GM12878 (cell line): Measurements from ENCODE around the gene ZSWIM2. TPM values are rescaled to one million over a fixed set of nuclear protein-coding genes. Genes with fewer than 3 reads are reported as not detected.

ENCODE experiments used
- ATAC-seq: fragments of 200-7000 bp; cut with Tn5 transposase; 3 replicates; pipeline ENCODE4 v1.9.1; 2020; ENCODE audit warnings: mild to moderate bottlenecking, moderate library complexity
- BruUV-seq: library from RNA; stranded (reverse); fragments of 400-500 nt; replicated peaks from 2 replicates; lab custom pipeline; 2021; lab: Mats Ljungman, UMichigan
- CTCF ChIA-PET: fragments of 300-600 bp; sonication (Branson Sonifier 250); formaldehyde crosslinking; extraction: SDS; loops from one replicate; lab custom pipeline; 2021; ENCODE audit warnings: inconsistent platforms; lab: Yijun Ruan, JAX
- POLR2A ChIA-PET: fragments of 350-600 bp; formaldehyde crosslinking; extraction: SDS; loops from one replicate; lab custom pipeline; 2021; ENCODE audit warnings: inconsistent platforms; lab: Charles Lee
- RAD21 ChIA-PET: fragments of 300-600 bp; sonication (Branson Sonifier 250); formaldehyde crosslinking; loops from one replicate; lab custom pipeline; 2023; ENCODE audit warnings: antibody characterized with exemption; ENCODE audit not compliant: unreplicated experiment; lab: Charles Lee
- SMC1A ChIA-PET: fragments of 300-600 bp; sonication (Branson Sonifier 250); formaldehyde crosslinking; loops from one replicate; lab custom pipeline; 2023; ENCODE audit not compliant: unreplicated experiment, uncharacterized antibody; lab: Charles Lee
- DNase-seq: peaks from one replicate; pipeline ENCODE4 v3.0.0-alpha.2; 2011; ENCODE audit warnings: low read depth, low spot score
- FAIRE-seq: peaks from 3 replicates; lab custom pipeline; 2011; peaks lifted over from hg19 to GRCh38; lab: Jason Lieb, UNC
- H2AFZ ChIP-seq: 2 replicates; pipeline ENCODE4 v1.6.0; 2011; ENCODE audit warnings: low read depth, low read length, control low read depth; ENCODE audit not compliant: control insufficient read depth
- H3K27ac ChIP-seq: 2 replicates; pipeline ENCODE4 v1.5.1; 2011; ENCODE audit warnings: control low read depth; ENCODE audit not compliant: control insufficient read depth, insufficient read depth
- H3K27me3 ChIP-seq, 2 experiments: replicated peaks in 1 of 2; 2 replicates each; pipeline versions ENCODE4 v1.6.0 to v1.6.1; 2011; ENCODE audit warnings: low read length in 1 of 2; ENCODE audit not compliant: control insufficient read depth in 2 of 2, insufficient read depth in 2 of 2
- H3K36me3 ChIP-seq, 2 experiments: 2 replicates each; pipeline ENCODE4 v1.5.1; 2011; ENCODE audit warnings: low read length in 1 of 2; ENCODE audit not compliant: control insufficient read depth in 2 of 2, insufficient read depth in 2 of 2
- H3K4me1 ChIP-seq: 2 replicates; pipeline ENCODE4 v1.6.1; 2011; ENCODE audit warnings: mild to moderate bottlenecking, low read length, moderate library complexity, mixed read lengths; ENCODE audit not compliant: control insufficient read depth, insufficient read depth
- H3K4me2 ChIP-seq: 2 replicates; pipeline ENCODE4 v1.6.0; 2011; ENCODE audit warnings: control low read depth; ENCODE audit not compliant: control insufficient read depth, insufficient read depth
- H3K4me3 ChIP-seq: fragments of 200-600 bp; sonication (generic); 2 replicates; pipeline ENCODE4 v1.5.1; 2016
- H3K79me2 ChIP-seq: 2 replicates; pipeline ENCODE4 v1.6.0; 2011; ENCODE audit warnings: low read length; ENCODE audit not compliant: control insufficient read depth, insufficient read depth
- H3K9ac ChIP-seq: 2 replicates; pipeline ENCODE4 v1.8.0; 2011; ENCODE audit warnings: low read length, control low read depth, mixed read lengths; ENCODE audit not compliant: control insufficient read depth, insufficient read depth
- H3K9me3 ChIP-seq: replicated peaks from 3 replicates; pipeline ENCODE4 v1.5.1; 2011; ENCODE audit warnings: mild to moderate bottlenecking, low read length; ENCODE audit not compliant: control insufficient read depth, insufficient read depth
- H4K20me1 ChIP-seq: 2 replicates; pipeline ENCODE4 v1.6.0; 2011; ENCODE audit not compliant: control insufficient read depth, insufficient read depth
- CHD4 ChIP-seq: fragments of 200-600 bp; sonication (generic); IDR thresholded peaks from 2 replicates; pipeline ENCODE4 v1.6.1; 2016; ENCODE audit warnings: mild to moderate bottlenecking
- DPF2 ChIP-seq: fragments of 450-650 bp; IDR thresholded peaks from 2 replicates; pipeline ENCODE4 v1.6.1; 2017; ENCODE audit warnings: mild to moderate bottlenecking
- EGR1 ChIP-seq, 2 experiments: IDR thresholded peaks; 1 replicate in 1 of 2; 2 replicates in 1 of 2; pipeline ENCODE4 v1.6.1; 2011 to 2012; ENCODE audit warnings: low read depth in 2 of 2, low read length in 2 of 2, borderline replicate concordance in 1 of 2, mild to moderate bottlenecking in 1 of 2, moderate library complexity in 1 of 2
- HDAC2 ChIP-seq: fragments of 200-600 bp; sonication (generic); IDR thresholded peaks from 2 replicates; pipeline ENCODE4 v1.6.1; 2017
- MTA2 ChIP-seq: fragments of 450-650 bp; IDR thresholded peaks from 2 replicates; pipeline ENCODE4 v1.6.1; 2016; ENCODE audit warnings: low read depth, mild to moderate bottlenecking, moderate library complexity
- PAX8 ChIP-seq: fragments of 450-650 bp; IDR thresholded peaks from 2 replicates; pipeline ENCODE4 v1.6.1; 2017; ENCODE audit warnings: mild to moderate bottlenecking, moderate library complexity
- SREBF1 ChIP-seq: IDR thresholded peaks from 2 replicates; pipeline ENCODE4 v1.6.1; 2012; ENCODE audit warnings: mild to moderate bottlenecking, low read length
- YBX1 ChIP-seq: fragments of 450-650 bp; IDR thresholded peaks from 2 replicates; pipeline ENCODE4 v1.6.1; 2016; ENCODE audit warnings: antibody characterized with exemption
- ZBED1 ChIP-seq: IDR thresholded peaks from 2 replicates; pipeline ENCODE4 v1.6.1; 2016; ENCODE audit warnings: borderline replicate concordance
- WGBS: methylation state at CpG from one replicate; pipeline ENCODE4 v1.1.6; 2016; ENCODE audit warnings: low lambda C conversion rate; ENCODE audit not compliant: insufficient replicate concordance, insufficient coverage; ENCODE audit errors: missing lambda C conversion rate; 5-methylcytosine and 5-hydroxymethylcytosine counted together
- in situ Hi-C: fragments of 300-500 bp; cut with MboI; formaldehyde crosslinking; loops from 9 replicates; pipeline ENCODE4 v1.14.3; 2018; ENCODE audit warnings: mixed read lengths
- intact Hi-C: fragments of 100-400 bp; cut with micrococcal nuclease; formaldehyde crosslinking; loops from one replicate; pipeline ENCODE4 v1.14.2; 2022; ENCODE audit not compliant: unreplicated experiment
- polyA plus RNA-seq, 11 experiments: library from polyadenylated mRNA; depleted of rRNA in 4 of 11; unstranded in 6 of 11; stranded (reverse) in 5 of 11; fragments of >200 nt; fragmentation: Nextera tagmentation in 4 of 11; fragmentation: Illumina TruSeq in 1 of 11; extraction: Ambion mirVana in 4 of 11; extraction: Trizol in 1 of 11; gene quantifications; 1 replicate in 1 of 11; 2 replicates in 10 of 11; pipeline versions ENCODE4 v1.2.1 to v1.2.3, GENCODE V29; 2011 to 2016; ENCODE audit warnings: inconsistent platforms in 2 of 11, missing spikeins in 2 of 11, low read depth in 1 of 11
- total RNA-seq, 4 experiments: library from RNA; depleted of rRNA in 3 of 4; stranded (reverse); fragments of >200 nt in 3 of 4; fragmentation: Illumina TruSeq in 1 of 4; extraction: Trizol in 1 of 4; gene quantifications; 2 replicates each; pipeline versions ENCODE4 v1.2.1 to v1.2.3, GENCODE V29; 2013 to 2021
- TF ChIP-seq, protein P1 (sequence below): fragments of 450-650 bp; conservative IDR thresholded peaks from 2 replicates; pipeline ENCODE4 v1.6.1; 2017; ENCODE audit warnings: mild to moderate bottlenecking, moderate library complexity
- TF ChIP-seq, protein P2 (sequence below): fragments of 450-650 bp; IDR thresholded peaks from 2 replicates; pipeline ENCODE4 v1.6.1; 2017; ENCODE audit warnings: antibody characterized with exemption, mild to moderate bottlenecking, moderate library complexity
- TF ChIP-seq, protein P3 (sequence below): fragments of 450-650 bp; IDR thresholded peaks from 2 replicates; pipeline ENCODE4 v1.6.1; 2018; ENCODE audit warnings: mild to moderate bottlenecking, low read depth, moderate library complexity; ENCODE audit not compliant: partially characterized antibody

Gene ZSWIM2
- total and polyA plus RNA-seq, 10 of the 15 experiments (the other 5 are each of a cell fraction or from before 2014, with no cell fraction given): not detected

DNA sequence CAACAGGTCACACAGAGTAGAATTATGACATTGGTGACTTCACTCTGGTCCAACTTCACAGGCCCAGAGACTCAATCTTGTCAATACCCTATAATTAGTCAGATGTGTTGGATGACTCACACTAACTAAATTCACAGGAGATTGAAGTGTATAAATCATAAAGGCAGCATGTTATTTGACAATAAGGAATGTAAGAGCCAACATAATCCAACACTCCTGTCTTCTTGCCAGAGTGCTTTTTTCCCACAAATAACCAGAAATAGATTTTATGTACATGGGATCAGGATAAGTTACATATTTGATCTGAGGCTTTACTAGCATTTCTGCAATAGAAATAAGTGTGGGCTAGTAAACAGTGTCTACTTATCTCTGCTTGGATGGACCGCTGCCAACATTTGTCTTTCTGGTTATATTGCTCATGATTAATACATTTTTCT is 42.2 kb upstream of the ZSWIM2 start:
- Histone ChIP-seq H3K27ac (no peak overlapping the region), H4K20me1 (no peaks in the 10 kb centered on the region), H3K4me1 (no peaks in the 10 kb centered on the region), H3K27me3 (no peaks in the 10 kb centered on the region), H3K79me2 (no peaks in the 10 kb centered on the region), H3K9ac (no peak overlapping the region), H3K4me3 (no peak overlapping the region), H3K9me3 (no peaks in the 10 kb centered on the region), H3K4me2 (no peak overlapping the region), H3K36me3 (no peaks in the 10 kb centered on the region), H2AFZ (no peak overlapping the region)
- CTCF ChIA-PET: interaction anchor here (1.0 to 2.8 kb wide), 2 partner anchors 12 to 28 kb away, joined by 3 to 8 read pairs; no protein-coding TSS in a partner anchor
- SMC1A ChIA-PET: interaction anchor here (0.6 kb wide), 1 partner anchor 27 kb away, joined by 3 read pairs; no protein-coding TSS in a partner anchor
- RAD21 ChIA-PET: no interaction called here
- DNase-seq (no peak), FAIRE-seq (no peak), ATAC-seq (no peak)
- no TSS peak for BruUV-seq
- POLR2A ChIA-PET: no interaction called here
- in situ Hi-C loops (no loop called here), intact Hi-C loops (no loop called here)
- TF ChIP-seq, protein P1, sequence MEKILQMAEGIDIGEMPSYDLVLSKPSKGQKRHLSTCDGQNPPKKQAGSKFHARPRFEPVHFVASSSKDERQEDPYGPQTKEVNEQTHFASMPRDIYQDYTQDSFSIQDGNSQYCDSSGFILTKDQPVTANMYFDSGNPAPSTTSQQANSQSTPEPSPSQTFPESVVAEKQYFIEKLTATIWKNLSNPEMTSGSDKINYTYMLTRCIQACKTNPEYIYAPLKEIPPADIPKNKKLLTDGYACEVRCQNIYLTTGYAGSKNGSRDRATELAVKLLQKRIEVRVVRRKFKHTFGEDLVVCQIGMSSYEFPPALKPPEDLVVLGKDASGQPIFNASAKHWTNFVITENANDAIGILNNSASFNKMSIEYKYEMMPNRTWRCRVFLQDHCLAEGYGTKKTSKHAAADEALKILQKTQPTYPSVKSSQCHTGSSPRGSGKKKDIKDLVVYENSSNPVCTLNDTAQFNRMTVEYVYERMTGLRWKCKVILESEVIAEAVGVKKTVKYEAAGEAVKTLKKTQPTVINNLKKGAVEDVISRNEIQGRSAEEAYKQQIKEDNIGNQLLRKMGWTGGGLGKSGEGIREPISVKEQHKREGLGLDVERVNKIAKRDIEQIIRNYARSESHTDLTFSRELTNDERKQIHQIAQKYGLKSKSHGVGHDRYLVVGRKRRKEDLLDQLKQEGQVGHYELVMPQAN: no peak
- TF ChIP-seq EGR1 (IDR thresholded peaks at IDR 0.05; ENCODE audit: borderline replicate concordance in 1 of 2, low read depth in 2 of 2, low read length in 2 of 2) (no peak), DPF2 (no peak), PAX8 (no peak), SREBF1 (no peak), MTA2 (no peak), ZBED1 (no peak), CHD4 (no peak), HDAC2 (no peak), YBX1 (no peak)
- TF ChIP-seq, protein P2, sequence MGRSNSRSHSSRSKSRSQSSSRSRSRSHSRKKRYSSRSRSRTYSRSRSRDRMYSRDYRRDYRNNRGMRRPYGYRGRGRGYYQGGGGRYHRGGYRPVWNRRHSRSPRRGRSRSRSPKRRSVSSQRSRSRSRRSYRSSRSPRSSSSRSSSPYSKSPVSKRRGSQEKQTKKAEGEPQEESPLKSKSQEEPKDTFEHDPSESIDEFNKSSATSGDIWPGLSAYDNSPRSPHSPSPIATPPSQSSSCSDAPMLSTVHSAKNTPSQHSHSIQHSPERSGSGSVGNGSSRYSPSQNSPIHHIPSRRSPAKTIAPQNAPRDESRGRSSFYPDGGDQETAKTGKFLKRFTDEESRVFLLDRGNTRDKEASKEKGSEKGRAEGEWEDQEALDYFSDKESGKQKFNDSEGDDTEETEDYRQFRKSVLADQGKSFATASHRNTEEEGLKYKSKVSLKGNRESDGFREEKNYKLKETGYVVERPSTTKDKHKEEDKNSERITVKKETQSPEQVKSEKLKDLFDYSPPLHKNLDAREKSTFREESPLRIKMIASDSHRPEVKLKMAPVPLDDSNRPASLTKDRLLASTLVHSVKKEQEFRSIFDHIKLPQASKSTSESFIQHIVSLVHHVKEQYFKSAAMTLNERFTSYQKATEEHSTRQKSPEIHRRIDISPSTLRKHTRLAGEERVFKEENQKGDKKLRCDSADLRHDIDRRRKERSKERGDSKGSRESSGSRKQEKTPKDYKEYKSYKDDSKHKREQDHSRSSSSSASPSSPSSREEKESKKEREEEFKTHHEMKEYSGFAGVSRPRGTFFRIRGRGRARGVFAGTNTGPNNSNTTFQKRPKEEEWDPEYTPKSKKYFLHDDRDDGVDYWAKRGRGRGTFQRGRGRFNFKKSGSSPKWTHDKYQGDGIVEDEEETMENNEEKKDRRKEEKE: no peak
- TF ChIP-seq, protein P3, sequence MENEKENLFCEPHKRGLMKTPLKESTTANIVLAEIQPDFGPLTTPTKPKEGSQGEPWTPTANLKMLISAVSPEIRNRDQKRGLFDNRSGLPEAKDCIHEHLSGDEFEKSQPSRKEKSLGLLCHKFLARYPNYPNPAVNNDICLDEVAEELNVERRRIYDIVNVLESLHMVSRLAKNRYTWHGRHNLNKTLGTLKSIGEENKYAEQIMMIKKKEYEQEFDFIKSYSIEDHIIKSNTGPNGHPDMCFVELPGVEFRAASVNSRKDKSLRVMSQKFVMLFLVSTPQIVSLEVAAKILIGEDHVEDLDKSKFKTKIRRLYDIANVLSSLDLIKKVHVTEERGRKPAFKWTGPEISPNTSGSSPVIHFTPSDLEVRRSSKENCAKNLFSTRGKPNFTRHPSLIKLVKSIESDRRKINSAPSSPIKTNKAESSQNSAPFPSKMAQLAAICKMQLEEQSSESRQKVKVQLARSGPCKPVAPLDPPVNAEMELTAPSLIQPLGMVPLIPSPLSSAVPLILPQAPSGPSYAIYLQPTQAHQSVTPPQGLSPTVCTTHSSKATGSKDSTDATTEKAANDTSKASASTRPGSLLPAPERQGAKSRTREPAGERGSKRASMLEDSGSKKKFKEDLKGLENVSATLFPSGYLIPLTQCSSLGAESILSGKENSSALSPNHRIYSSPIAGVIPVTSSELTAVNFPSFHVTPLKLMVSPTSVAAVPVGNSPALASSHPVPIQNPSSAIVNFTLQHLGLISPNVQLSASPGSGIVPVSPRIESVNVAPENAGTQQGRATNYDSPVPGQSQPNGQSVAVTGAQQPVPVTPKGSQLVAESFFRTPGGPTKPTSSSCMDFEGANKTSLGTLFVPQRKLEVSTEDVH: no peak
- 0% methylated on average over 1 of the region's 1 CpG for whole genome bisulfite sequencing
